NCI-H345 (cell line): Measurements from ENCODE around the gene CDC42EP3.
A peak's percentile ranks its signal among the peaks of the same experiment; 100 is the strongest.

Experiments
- DNase-seq: peaks from one replicate; lab custom pipeline; 2025; lab: John Stamatoyannopoulos, UW

Gene CDC42EP3, protein sequence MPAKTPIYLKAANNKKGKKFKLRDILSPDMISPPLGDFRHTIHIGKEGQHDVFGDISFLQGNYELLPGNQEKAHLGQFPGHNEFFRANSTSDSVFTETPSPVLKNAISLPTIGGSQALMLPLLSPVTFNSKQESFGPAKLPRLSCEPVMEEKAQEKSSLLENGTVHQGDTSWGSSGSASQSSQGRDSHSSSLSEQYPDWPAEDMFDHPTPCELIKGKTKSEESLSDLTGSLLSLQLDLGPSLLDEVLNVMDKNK

DNA sequence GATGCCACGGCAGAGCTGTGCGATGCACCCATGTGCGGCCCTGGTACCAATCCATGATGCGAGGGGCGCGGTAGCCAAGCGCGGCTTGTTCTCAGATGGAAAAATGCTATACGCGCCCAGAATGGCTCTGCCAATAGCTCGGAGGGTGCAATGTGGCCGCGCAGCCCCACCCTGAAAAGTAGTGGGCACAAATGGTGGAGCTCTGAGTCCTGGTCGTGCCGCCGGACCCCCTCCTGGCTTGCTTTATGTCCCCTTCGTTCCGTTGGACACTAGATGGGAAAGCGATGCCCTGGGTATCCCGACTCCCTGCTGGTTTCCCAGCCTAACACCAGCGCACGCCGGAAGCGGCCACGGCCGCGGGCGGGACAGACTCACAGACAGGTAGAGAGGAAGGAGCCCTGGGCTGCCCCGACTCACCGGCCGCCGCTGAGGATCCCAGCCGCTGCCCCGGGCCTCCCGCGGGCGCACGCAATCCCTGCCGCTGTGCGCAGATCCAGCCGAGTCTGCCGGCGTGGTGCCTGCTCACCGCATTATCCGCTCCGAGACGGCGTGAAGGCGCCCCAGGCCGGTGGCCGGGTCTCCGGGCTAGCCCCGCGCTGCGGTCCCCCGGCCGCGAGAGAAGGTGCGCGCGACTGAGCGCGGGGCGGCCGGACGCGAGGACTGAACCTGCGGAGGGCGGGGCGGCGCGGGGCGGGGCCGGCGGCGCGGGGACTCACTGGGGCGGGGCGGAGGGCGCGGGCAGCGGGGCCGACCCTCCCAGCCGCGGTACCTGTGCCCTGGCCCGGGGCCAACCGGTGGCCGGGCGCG, at the start of gene CDC42EP3:
TSS of gene CDC42EP3 (minus strand) at position 634 of the 807 bp plus-strand sequence. CDS start 25,055 bp downstream, outside the sequence.
- DNase-seq = peak; percentile 79

DNA sequence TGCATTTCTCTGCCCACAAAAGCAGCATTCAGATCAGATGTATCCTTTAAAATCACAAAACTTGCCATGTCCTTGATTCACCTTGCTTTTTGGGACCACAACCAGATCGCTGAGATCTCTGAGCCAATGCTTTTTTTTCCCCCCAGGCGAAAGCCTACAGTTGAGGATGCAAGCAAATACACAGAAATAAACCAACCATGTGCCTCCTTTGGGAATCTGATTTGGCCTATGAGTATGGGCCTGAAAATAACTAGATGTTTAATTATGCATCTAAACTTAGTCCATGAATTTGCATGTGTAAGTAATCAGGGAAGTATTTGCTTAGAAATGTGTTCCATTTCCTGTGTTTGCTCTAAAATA, 49.7 kb upstream of the CDC42EP3 start:
- no peak for DNase-seq

DNA sequence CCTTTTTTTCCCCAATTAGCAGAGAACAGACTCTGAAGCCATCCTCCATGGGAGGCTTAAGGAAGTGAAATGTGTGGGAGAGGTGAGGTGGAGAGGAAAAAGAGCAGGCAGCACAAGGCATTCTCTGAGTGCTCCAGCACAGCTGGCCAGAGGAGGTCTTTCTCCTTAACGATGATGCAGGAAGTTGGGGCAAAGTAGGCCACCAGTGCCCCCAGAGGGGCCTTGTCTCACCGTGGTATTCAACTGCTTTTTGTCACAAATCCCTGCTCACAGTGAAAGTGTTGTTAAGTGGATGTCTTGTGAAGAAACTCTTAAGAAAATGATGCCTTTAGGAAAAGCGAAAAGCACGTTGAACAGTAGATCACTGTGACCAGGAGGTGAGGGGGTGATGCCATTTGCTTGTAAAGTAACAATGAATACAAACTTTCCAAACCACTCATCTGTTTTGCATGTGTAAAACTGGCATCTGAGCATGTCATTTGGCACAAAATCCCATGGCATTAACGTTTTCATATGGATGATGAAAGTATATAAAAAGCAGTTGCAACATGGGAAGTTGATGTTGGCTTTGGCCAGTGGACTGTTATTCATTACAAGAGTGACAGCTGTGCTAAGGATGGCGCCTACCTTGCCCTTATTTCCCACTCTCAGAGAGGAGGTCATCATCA, 49.2 kb upstream of the CDC42EP3 start:
- DNase-seq = no peak

DNA sequence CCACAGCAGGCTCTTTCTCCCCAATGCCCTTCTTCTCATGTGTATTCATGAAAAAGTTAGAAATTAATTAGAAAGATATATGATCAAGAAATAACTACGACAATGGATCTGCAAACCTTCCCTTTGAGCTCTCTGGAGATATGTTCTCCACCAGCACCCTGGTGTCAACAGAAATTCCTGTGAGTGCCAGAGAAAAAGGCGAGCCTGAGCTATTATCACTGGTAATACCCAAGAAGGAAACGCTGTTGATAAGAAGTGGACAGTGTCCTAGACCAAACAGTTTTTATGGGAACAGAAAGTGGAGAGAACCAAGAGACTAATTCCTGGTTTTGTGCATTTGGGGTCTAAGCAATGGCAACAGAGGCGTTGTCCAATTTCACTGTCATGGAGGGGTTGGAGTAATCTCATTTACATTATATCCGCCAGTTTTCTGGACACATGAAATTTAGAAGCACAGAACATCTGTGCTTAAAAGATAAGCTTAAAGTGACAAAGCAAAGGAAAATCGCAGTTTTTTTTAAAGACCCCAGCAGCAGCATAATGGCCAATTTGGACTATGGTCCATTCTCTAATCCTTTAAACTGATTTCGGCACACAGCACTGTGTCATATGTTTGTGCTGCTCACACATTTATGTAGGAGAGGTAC, 47.2 kb upstream of the CDC42EP3 start:
- DNase-seq = no peak

DNA sequence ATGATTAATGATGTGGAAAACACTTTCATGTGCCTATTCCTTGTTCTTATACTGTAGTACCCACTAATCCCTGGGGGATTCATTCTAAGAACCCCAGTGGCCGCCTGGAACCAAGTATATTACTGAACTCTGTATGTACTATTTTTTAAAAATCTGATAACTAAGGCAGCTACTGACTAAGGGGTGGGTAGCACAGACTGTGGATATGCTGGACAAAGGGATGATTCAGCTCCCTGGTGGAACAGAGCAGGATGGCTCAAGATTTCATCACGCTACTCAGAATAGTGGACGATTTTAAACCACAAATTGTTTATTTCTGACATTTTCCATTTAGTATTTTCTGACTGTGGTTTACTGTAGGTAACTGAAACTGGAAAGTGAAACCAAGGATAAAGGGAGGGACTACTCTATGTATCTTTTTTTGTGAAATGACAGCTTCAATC, 41.8 kb upstream of the CDC42EP3 start:
- no peak for DNase-seq

DNA sequence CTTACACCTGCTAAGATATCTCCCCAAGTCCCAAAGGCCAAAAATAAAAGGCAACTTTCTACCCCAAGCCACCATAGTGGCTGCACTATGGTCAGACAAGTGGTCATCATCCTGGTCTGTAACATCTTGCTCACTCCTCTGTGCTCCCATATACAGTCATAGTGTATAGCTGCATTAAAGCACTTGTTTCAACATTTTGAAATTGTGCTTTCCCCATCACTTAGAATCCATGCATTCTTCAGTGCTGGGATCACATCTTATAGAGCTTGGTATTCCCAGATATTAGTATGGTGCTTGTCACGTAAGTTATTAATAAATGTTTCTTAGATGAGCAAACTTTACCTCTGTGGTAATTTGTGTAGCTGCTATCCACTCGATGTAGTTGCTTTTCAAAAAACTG, 40.4 kb upstream of the CDC42EP3 start:
- no peak for DNase-seq

DNA sequence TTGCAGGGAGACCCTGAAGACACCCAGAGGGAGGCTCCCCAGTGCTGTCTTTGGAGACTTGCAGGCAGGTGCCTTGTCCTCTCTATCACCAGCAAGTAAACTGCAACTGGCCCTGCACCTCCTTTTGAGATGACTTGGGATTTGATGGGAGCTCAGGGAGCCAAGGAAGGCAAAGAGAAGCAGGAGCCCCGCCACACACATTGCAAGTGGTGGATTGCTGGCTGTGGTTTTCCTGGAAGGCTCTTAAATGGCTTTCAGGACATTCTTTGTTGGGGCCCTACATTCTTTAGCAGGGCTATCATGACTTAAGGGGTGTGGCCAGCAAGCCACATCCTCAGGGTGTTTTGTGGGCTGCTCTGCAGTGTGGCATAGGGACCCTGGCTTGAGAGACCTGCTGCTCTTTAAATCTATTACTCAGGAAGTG, 39.9 kb upstream of the CDC42EP3 start:
- DNase-seq = no peak

DNA sequence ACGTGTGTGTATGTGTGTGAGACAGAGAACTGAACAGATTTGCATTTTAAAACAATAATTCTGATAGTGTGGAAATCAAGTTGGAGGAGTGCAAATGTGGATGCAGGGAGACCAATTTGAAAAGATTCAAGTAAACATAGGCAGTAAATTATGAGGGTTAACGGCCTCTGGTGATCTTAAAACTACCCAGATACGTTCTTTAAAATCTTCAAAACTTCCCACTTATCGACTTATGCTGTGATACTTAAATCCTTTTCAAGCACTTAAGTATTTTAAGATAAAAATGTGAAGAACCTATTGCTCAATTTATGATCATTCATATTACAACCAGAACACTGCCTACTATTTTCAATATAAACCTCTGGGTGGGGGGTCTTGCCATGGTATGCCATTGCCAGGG, 37.7 kb upstream of the CDC42EP3 start:
- DNase-seq = no peak

DNA sequence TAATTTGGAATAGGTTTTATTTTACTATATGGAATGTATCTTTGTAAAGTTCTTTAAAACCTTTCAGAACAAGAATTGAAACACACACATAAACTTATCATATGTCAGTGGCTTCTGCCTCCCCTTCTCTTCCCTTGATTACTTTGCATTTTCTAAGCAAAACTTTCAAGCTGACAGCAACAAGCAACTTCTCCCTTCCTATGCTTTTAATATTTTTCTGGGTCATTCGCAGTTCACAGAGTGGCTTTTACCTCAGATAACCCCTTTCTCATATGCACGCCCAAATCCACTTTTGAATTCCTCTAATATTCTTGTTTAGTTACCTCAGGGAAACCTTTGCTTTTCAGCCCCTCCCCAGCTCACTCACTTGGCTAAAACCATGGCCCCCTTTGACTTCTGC, 36.7 kb upstream of the CDC42EP3 start:
- no peak for DNase-seq

DNA sequence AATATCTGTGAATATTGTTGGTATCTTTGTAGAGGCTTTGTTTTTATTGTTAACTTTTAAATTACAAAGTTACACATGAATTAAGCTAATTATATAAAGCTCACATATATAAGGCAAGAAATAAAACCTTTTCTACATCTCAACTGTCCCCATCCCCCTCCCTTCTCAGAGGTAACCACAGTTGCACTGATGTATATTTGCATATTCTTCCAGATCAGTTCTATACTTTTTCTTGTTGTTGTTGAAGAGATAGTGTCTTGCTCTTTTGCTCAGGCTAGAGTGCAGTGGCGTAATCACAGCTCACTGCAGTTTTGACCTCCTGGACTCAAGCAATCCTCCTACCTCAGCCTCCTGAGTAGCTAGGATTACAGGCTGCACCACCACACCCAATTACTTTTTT, 36.0 kb upstream of the CDC42EP3 start:
- DNase-seq = no peak

DNA sequence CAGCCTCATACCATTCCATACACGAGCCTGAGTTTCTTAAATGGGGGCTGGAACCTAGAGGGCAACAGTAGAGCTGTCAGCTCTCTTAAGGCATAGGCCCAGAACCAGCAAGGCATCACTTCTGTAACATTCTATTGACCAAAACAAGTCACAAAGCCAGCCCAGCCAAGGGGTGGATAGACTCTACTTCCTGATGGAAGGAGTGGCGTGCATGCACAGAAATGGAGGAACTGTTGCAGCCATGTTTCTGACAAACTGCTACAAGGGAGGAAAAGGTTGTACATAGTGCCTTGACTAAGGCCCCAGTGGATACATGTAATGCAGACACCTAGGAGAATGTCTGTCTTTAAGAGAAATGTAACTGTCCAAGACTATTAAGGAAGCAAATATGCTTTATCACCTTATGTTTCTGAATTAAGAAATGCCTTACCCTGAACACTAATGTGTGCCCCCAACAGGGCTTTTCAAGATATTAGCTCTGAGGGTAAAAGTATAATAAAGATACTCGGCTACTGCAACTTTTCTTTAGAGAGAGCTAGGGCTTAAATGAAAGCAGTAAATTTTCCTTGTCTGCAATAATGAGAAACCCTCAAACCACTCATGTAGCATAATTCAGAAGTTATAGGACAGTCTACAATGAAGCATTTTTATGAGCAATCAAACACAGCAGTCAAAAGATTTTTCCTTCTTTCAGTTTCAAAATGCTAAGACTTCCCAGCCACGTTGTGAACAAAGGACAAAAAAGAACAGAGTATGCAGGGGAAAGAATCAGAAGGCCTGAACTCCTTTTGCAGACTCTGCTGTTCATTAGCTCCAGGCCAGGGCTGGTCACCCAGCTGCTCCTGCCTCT, 35.1 kb upstream of the CDC42EP3 start:
- DNase-seq = no peak

DNA sequence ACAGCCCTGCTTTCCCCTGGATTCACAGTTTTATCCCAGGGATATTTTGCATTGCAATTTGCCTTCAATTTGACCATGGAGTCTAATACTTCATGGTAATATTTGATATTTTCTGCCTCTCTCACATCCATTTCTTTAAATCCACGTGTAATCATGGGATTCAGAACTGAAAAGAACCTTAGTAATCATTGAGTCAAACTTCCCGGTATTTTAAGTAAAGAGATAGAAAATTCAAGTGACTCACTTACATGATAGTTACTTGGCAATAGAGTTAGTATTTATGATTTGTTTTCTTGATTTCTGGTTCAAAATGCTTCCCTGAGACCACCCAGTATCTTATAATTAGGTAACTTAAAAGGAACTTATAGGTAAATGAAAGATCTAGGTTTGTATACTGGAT, 33.7 kb upstream of the CDC42EP3 start:
- no peak for DNase-seq

DNA sequence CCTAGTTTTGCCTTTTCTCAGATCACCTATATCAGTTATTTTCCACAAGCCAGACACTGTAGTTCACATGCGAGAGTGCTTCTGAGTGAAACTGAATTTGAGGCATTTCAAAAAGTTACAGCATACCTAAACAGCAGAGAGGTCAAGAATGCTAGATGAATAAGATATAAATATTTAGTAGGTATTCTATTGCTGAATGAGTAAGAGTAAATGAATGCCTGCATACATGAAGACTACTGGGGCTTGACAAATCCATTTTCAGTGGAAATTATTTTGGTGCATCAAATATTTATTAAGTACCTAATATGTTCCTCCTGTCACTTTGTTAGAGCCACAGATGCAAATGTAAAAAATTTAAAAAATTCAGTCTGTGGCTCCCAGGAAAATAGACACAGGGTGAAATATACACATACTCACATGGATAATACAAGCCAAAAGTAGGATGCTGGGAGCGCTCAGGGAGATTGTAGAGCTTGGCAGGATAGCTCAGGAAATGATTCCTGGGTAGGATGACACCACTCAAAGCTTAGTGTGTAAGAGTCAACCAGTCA, 27.6 kb upstream of the CDC42EP3 start:
- DNase-seq = no peak

DNA sequence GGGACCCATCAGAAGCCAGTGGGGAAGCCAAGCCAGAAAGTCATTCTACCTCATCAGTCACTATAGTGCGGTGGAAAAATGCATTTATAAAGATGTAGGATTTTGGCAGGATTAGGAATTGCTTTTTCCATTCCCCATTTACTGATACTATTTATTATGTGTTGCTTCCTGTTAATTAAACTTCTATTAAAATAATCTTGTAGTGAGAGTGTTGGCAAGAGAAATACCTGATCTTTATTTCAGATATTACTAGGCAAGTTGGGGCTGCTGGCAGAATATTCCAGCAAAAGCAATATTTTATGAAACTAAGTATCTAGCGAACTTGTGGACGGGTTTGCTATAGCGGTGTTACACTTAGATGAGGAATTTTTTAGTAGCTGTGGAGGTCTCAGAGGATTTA, 23.9 kb upstream of the CDC42EP3 start:
- DNase-seq = no peak

DNA sequence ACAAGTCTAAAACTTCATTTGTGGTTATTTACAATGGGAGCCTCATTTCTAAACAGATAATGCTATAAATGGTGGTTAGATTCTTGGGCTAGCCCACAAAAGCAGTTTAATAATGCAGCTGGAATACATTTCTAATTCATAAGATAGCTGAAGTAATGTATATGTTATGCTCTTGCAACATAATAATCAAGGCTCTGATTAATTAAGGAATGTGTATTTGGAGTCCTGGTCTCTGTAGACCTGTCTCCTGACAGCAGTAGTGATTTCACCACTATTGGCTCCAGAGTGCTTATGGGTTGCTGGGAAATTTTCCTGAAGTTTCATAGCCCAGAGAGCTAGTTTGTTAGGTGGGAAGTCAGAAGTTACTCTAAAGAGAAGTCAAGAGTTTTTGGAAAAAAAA, 21.3 kb upstream of the CDC42EP3 start:
- DNase-seq = no peak

DNA sequence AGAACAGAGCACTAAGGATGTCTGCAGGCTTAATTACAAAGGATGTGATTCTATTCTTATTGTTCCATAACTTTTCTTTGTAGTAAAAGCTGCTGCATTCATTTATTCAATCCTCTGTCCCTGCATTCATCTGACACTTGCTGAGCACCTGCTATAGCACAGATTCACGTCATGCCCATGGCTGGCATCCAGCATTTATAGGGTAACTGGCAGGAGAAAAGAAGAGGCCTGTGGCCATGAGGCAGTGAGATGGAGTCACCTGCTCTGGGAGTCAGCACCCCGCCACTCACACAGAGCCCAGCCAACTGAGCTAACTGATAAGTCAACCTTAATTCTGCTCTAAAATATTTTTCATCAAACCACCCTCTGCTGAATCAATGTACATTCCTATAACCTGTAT, 18.3 kb upstream of the CDC42EP3 start:
- DNase-seq = peak; percentile 16

DNA sequence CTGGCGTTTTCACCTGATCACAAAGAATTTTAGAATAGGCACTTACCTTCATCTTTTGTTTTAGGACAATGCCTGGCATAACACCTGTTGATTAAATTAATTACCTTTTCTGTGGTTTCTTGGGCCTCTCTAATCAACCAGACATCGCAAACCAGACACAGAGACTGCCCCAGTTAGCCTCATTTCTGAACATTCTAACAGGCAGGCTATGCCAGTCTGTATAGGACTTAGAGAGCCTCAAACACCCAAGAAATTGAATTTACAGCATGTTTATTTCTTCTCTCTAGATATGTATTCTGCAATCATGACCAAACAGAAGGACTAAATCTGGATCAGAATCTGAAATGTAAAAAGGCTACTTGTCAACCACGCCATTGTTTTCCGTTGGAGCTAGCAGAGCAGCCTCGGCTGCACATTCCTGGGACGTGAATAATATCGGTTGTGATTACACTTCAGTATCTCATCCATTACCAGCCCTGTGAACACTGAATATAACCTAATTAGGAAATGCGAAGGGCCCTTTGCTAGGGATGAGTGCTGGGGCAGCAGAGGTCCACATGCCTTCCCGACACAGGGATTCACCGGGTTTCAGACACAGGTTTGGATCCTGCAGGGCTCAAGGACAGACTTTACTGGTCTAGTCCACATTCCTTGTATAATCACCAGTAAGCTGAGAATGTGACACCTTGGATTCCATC, 17.5 kb upstream of the CDC42EP3 start:
- no peak for DNase-seq

DNA sequence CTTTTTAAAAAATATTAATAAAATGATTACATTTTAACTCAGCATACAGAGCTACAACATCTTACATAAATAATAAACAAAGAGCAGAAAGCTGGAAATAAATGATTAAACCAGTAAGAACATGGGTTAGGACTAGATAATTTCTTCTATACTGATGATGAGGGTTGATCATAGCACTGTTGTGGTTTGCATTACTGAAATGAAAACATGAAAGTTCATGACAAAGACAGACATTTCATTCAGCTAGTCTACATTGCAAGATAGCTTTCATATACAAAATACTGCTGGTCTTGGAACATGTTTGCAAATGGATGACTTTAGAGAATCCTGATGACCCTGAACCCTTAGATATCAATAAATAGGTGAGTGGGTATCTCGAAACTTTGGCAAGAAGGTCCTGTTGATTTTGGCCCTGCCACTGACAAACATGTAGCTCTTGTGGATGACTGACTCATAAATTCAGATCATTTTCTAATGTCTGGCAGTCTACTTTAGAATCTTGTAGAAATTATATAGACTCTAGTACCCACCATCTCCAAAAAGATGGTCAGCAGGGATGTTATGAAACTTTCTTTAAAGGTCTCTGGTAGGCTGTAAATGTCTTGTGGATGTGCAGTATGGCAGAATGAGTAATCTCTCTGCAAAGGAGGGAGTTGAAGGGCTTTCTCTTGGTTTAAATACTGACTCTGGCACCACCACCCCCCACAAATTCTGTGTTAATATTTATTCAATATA, 15.5 kb upstream of the CDC42EP3 start:
- no peak for DNase-seq

DNA sequence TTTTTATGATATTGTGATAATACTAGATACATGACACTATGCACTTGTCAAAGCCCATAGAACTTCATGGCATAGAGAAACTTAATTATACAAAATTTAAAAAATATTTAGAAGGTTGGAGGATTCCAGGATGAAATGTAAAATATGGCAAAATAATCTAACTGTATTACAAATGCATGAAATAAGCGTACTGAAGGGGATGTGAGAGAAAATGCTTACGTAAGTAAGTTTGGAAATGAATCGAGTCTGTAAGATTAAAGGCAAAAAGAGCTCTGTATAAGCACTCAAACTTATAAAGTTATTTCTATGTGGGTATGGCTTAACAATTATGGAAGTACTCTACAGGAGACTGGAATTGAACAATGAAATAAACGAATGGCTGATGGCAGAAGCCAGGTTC, 13.4 kb upstream of the CDC42EP3 start:
- no peak for DNase-seq
